Measurements from ENCODE around the gene RGS1.

The RGS1 gene

GRCh38 chr1:192608671-192609070, 33.1 kb downstream of the RGS1 start:
- Histone ChIP-seq H3K4me3 (ENCODE audit: low read length) (peak overlapping the region; percentile 58), H3K27me3 (ENCODE audit: control insufficient read depth, insufficient read depth, low read length) (no peaks in the 10 kb centered on the region), H3K9me3 (replicated peaks; ENCODE audit: low read length) (no peaks in the 10 kb centered on the region), H3K4me1 (ENCODE audit: control insufficient read depth, insufficient read depth, low read length) (peaks cover 12% of the 10 kb centered on the region), H3K36me3 (ENCODE audit: insufficient read depth, low read length) (no peaks in the 10 kb centered on the region), H3K4me2 (ENCODE audit: low read length) (peak overlapping the region; percentile 81), H3K9ac (ENCODE audit: low read depth, low read length) (peak overlapping the region; percentile 56)

GRCh38 chr1:192609110-192610079, 33.8 kb downstream of the RGS1 start:
- no peaks in the 10 kb centered on the region for H3K27me3 ChIP-seq (ENCODE audit: control insufficient read depth, insufficient read depth, low read length)
- H3K36me3 ChIP-seq (ENCODE audit: insufficient read depth, low read length) = no peaks in the 10 kb centered on the region
- H3K4me2 ChIP-seq (ENCODE audit: low read length) = peak overlapping the region; percentile 81
- H3K4me1 ChIP-seq (ENCODE audit: control insufficient read depth, insufficient read depth, low read length) = peaks cover 12% of the 10 kb centered on the region
- peak overlapping the region; percentile 56 for H3K9ac ChIP-seq (ENCODE audit: low read depth, low read length)
- peak overlapping the region; percentile 58 for H3K4me3 ChIP-seq (ENCODE audit: low read length)
- no peaks in the 10 kb centered on the region for H3K9me3 ChIP-seq (replicated peaks; ENCODE audit: low read length)

GRCh38 chr1:192610112-192610889, 34.7 kb downstream of the RGS1 start:
- Histone ChIP-seq H3K27me3 (ENCODE audit: control insufficient read depth, insufficient read depth, low read length) (no peaks in the 10 kb centered on the region), H3K9ac (ENCODE audit: low read depth, low read length) (no peak overlapping the region), H3K4me3 (ENCODE audit: low read length) (no peak overlapping the region), H3K4me2 (ENCODE audit: low read length) (no peak overlapping the region), H3K4me1 (ENCODE audit: control insufficient read depth, insufficient read depth, low read length) (peaks cover 12% of the 10 kb centered on the region), H3K36me3 (ENCODE audit: insufficient read depth, low read length) (no peaks in the 10 kb centered on the region), H3K9me3 (replicated peaks; ENCODE audit: low read length) (no peaks in the 10 kb centered on the region)

GRCh38 chr1:192615055-192615454, 39.5 kb downstream of the RGS1 start:
- no peaks in the 10 kb centered on the region for H3K4me1 ChIP-seq (ENCODE audit: control insufficient read depth, insufficient read depth, low read length)
- no peaks in the 10 kb centered on the region for H3K36me3 ChIP-seq (ENCODE audit: insufficient read depth, low read length)
- H3K27me3 ChIP-seq (ENCODE audit: control insufficient read depth, insufficient read depth, low read length) = no peaks in the 10 kb centered on the region
- H3K9ac ChIP-seq (ENCODE audit: low read depth, low read length) = no peak overlapping the region
- H3K9me3 ChIP-seq (replicated peaks; ENCODE audit: low read length) = no peaks in the 10 kb centered on the region
- no peak overlapping the region for H3K4me2 ChIP-seq (ENCODE audit: low read length)
- H3K4me3 ChIP-seq (ENCODE audit: low read length) = no peak overlapping the region

- H3K4me2 ChIP-seq (ENCODE audit: low read length) = no peak overlapping the region
- no peak overlapping the region for H3K9ac ChIP-seq (ENCODE audit: low read depth, low read length)
- H3K9me3 ChIP-seq (replicated peaks; ENCODE audit: low read length) = no peaks in the 10 kb centered on the region
- H3K36me3 ChIP-seq (ENCODE audit: insufficient read depth, low read length) = no peaks in the 10 kb centered on the region
- no peaks in the 10 kb centered on the region for H3K4me1 ChIP-seq (ENCODE audit: control insufficient read depth, insufficient read depth, low read length)
- no peaks in the 10 kb centered on the region for H3K27me3 ChIP-seq (ENCODE audit: control insufficient read depth, insufficient read depth, low read length)
- no peak overlapping the region for H3K4me3 ChIP-seq (ENCODE audit: low read length)
Observed at GRCh38 chr1:192620071-192620635, 44.6 kb downstream of the RGS1 start.

GRCh38 chr1:192626366-192627179, 51.0 kb downstream of the RGS1 start:
- Histone ChIP-seq H3K9me3 (replicated peaks; ENCODE audit: low read length) (no peaks in the 10 kb centered on the region), H3K4me2 (ENCODE audit: low read length) (no peak overlapping the region), H3K36me3 (ENCODE audit: insufficient read depth, low read length) (no peaks in the 10 kb centered on the region), H3K9ac (ENCODE audit: low read depth, low read length) (no peak overlapping the region), H3K4me3 (ENCODE audit: low read length) (no peak overlapping the region), H3K4me1 (ENCODE audit: control insufficient read depth, insufficient read depth, low read length) (no peaks in the 10 kb centered on the region), H3K27me3 (ENCODE audit: control insufficient read depth, insufficient read depth, low read length) (no peaks in the 10 kb centered on the region)

- no peak overlapping the region for H3K9ac ChIP-seq (ENCODE audit: low read depth, low read length)
- H3K36me3 ChIP-seq (ENCODE audit: insufficient read depth, low read length) = no peaks in the 10 kb centered on the region
- H3K9me3 ChIP-seq (replicated peaks; ENCODE audit: low read length) = no peaks in the 10 kb centered on the region
- no peak overlapping the region for H3K4me2 ChIP-seq (ENCODE audit: low read length)
- no peaks in the 10 kb centered on the region for H3K27me3 ChIP-seq (ENCODE audit: control insufficient read depth, insufficient read depth, low read length)
- H3K4me3 ChIP-seq (ENCODE audit: low read length) = no peak overlapping the region
- H3K4me1 ChIP-seq (ENCODE audit: control insufficient read depth, insufficient read depth, low read length) = no peaks in the 10 kb centered on the region
Observed at GRCh38 chr1:192627901-192628300, 52.3 kb downstream of the RGS1 start.

GRCh38 chr1:192628396-192629057, 53.0 kb downstream of the RGS1 start:
- Histone ChIP-seq H3K36me3 (ENCODE audit: insufficient read depth, low read length) (no peaks in the 10 kb centered on the region), H3K9ac (ENCODE audit: low read depth, low read length) (no peak overlapping the region), H3K4me2 (ENCODE audit: low read length) (no peak overlapping the region), H3K4me1 (ENCODE audit: control insufficient read depth, insufficient read depth, low read length) (no peaks in the 10 kb centered on the region), H3K9me3 (replicated peaks; ENCODE audit: low read length) (no peaks in the 10 kb centered on the region), H3K4me3 (ENCODE audit: low read length) (no peak overlapping the region), H3K27me3 (ENCODE audit: control insufficient read depth, insufficient read depth, low read length) (no peaks in the 10 kb centered on the region)

GRCh38 chr1:192629612-192630011, 54.0 kb downstream of the RGS1 start:
- Histone ChIP-seq H3K27me3 (ENCODE audit: control insufficient read depth, insufficient read depth, low read length) (no peaks in the 10 kb centered on the region), H3K36me3 (ENCODE audit: insufficient read depth, low read length) (no peaks in the 10 kb centered on the region), H3K9me3 (replicated peaks; ENCODE audit: low read length) (no peaks in the 10 kb centered on the region), H3K4me1 (ENCODE audit: control insufficient read depth, insufficient read depth, low read length) (no peaks in the 10 kb centered on the region), H3K9ac (ENCODE audit: low read depth, low read length) (no peak overlapping the region), H3K4me2 (ENCODE audit: low read length) (no peak overlapping the region), H3K4me3 (ENCODE audit: low read length) (no peak overlapping the region)
